PFSK-1 (cell line): ENCODE results near the gene S100A9.

ENCODE experiments used
- FOXP2 ChIP-seq: optimal IDR thresholded peaks from 2 replicates; pipeline ENCODE3; 2011; ENCODE audit warnings: borderline replicate concordance, control low read depth, inconsistent platforms; ENCODE audit not compliant: insufficient read depth; ENCODE audit errors: extremely low read length, extremely low read depth
- POLR2AphosphoS5 ChIP-seq: IDR thresholded peaks from 2 replicates; pipeline ENCODE4 v1.6.1; 2012; ENCODE audit warnings: low read depth, mild to moderate bottlenecking, control low read depth, low read length, moderate library complexity
- SIN3A ChIP-seq: IDR thresholded peaks from 2 replicates; pipeline ENCODE4 v1.6.1; 2012; ENCODE audit warnings: mild to moderate bottlenecking, low read length, moderate library complexity, borderline replicate concordance; ENCODE audit not compliant: insufficient read depth
- TAF1 ChIP-seq: IDR thresholded peaks from 2 replicates; pipeline ENCODE4 v1.6.1; 2012; ENCODE audit warnings: low read length, control low read depth, borderline replicate concordance; ENCODE audit not compliant: insufficient read depth
- TF ChIP-seq, protein P1 (sequence below), 2 experiments: IDR thresholded peaks; 2 replicates each; pipeline versions ENCODE4 v1.6.1 to v1.8.0; 2011 to 2012; ENCODE audit warnings: low read depth in 2 of 2, low read length in 2 of 2, control low read depth in 1 of 2, inconsistent platforms in 1 of 2, mild to moderate bottlenecking in 1 of 2, moderate library complexity in 1 of 2; ENCODE audit not compliant: insufficient read depth in 1 of 2

S100A9 gene

DNA sequence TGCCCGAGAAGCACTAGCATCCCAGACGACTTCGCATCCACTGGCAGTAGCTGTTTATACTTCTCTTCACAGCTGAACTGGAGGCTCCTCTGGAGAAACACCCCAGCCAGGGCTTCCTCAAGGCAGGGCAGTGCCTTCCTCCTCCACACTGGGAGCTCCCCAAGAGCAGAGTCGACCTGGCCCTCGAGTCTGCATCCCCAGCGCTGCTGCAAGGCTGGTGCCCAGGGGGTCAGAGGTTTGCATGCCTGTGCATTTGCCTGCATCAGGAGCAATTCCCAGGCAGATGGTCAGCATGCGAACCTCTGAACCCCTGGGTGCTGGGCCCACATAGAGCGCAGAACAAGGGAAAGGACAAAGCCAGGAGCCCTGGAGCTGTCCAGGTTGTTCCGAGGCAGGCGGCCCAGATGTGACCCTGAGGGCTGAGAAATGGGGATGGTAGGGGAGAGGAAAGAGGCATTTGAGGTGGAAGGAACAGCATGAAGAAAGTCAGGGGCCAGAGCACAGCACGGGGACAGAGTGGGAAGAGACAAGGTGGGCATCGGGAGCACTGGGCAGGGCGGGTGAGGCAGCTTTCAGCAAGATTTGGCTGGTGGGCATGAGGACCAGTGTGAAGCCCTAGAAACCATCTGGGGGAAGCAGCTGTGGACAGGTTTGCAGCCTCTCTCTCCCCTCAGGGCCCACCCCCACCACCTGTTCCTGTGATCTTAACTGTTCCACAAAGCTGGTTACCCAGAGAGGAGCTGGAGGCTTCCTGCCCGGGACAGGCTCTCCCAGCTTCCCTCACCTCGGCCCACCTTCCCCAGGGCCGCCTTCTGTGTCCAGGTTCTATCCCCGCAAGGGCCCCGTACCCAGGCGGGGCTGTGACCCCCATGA is 39.6 kb downstream of the S100A9 start:
- no peak for TF ChIP-seq SIN3A
- no peak for TF ChIP-seq TAF1
- TF ChIP-seq FOXP2 = no peak
- TF ChIP-seq, protein P1, sequence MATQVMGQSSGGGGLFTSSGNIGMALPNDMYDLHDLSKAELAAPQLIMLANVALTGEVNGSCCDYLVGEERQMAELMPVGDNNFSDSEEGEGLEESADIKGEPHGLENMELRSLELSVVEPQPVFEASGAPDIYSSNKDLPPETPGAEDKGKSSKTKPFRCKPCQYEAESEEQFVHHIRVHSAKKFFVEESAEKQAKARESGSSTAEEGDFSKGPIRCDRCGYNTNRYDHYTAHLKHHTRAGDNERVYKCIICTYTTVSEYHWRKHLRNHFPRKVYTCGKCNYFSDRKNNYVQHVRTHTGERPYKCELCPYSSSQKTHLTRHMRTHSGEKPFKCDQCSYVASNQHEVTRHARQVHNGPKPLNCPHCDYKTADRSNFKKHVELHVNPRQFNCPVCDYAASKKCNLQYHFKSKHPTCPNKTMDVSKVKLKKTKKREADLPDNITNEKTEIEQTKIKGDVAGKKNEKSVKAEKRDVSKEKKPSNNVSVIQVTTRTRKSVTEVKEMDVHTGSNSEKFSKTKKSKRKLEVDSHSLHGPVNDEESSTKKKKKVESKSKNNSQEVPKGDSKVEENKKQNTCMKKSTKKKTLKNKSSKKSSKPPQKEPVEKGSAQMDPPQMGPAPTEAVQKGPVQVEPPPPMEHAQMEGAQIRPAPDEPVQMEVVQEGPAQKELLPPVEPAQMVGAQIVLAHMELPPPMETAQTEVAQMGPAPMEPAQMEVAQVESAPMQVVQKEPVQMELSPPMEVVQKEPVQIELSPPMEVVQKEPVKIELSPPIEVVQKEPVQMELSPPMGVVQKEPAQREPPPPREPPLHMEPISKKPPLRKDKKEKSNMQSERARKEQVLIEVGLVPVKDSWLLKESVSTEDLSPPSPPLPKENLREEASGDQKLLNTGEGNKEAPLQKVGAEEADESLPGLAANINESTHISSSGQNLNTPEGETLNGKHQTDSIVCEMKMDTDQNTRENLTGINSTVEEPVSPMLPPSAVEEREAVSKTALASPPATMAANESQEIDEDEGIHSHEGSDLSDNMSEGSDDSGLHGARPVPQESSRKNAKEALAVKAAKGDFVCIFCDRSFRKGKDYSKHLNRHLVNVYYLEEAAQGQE (IDR thresholded peaks at IDR 0.05; ENCODE audit: insufficient read depth in 1 of 2, low read depth in 2 of 2, low read length in 2 of 2) = no peak
- no peak for TF ChIP-seq POLR2AphosphoS5

DNA sequence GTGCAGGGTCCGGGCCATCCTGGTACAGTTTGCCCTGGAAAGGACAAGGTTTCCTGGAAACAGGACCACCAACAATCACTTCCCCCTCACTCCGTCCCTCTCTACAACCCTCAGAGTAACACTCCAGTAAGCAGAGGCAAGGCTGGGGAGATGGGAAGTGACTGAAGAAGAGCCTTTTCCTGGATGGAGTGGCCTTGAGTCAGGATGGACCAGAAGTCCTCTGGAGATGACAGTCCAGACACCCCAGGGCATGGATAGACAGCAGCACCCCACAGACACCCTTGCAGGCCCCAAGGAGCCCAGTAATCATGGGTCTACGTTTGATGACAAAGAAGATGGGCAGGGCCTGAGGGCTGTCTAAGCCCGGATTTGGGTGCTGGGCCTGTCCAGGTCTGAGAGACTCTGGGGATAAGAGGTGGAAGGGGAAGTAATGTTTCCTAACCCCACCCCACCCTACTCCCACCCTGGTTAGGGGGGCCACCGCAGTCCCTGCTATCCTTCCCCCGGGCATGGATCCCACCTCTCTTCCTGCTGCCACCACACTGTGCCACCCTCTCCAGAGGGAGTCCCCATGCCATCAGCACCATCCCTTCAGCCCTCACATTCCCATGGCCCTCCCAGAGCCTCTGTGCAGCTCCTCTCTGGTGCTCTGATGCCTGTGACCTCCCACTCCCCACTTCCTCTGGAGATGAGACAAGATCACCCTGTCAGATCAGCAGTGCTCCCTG is 40.4 kb downstream of the S100A9 start:
- TF ChIP-seq, protein P1 (IDR thresholded peaks at IDR 0.05; ENCODE audit: insufficient read depth in 1 of 2, low read depth in 2 of 2, low read length in 2 of 2) = no peak
- no peak for TF ChIP-seq POLR2AphosphoS5
- no peak for TF ChIP-seq FOXP2
- no peak for TF ChIP-seq TAF1
- no peak for TF ChIP-seq SIN3A

DNA sequence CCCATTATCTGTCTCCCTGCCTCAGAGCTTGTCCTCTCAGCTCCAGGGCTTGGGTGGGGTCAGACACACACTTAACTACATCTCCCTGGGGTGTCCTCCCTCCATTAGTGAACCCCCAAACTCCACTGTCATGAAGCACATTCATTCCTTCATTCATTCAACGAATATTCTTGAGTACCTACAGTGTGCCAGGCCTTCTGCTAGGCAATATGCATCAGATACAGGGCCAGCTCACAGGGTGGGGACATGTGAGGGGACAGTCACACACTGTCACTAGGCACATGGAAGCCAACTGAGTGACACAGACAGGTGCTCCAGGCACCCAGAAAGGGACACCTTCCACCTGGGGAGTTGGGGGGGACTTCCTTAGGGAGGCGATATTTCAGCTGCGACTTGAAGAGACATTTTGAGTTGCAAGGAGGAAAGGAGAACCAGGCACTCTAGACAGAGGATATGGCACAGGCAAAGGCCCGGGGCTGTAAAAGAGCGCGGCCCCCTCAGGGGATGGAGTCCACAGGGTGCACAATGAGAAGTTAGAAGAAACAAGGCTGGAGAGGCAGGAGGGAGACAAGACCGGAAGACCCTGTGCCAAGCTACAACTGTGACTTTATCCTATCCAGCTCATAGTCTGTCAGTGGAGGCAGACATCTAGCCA is 41.9 kb downstream of the S100A9 start:
- TF ChIP-seq, protein P1 (IDR thresholded peaks at IDR 0.05; ENCODE audit: insufficient read depth in 1 of 2, low read depth in 2 of 2, low read length in 2 of 2) = no peak
- TF ChIP-seq TAF1 = no peak
- no peak for TF ChIP-seq SIN3A
- TF ChIP-seq FOXP2 = no peak
- TF ChIP-seq POLR2AphosphoS5 = no peak

DNA sequence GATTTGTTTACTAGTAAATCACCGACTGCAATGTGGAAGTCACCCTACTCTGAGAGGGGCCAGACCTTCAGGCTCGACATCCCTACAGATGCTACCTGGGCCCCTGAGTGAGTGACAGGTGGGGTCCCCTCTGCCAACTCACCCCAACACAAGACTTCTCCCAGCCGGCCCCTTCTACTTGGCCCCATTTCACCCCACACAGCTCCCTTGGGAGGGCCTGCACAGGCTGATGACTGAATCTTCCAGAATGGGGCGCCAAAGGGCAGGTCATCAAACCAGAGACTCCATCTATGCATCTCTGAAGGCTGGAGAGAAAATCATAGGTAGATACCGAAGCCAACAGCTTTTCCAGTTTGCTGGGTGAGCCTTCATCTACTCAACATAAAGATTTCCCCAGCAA is 42.6 kb downstream of the S100A9 start:
- no peak for TF ChIP-seq TAF1
- no peak for TF ChIP-seq SIN3A

DNA sequence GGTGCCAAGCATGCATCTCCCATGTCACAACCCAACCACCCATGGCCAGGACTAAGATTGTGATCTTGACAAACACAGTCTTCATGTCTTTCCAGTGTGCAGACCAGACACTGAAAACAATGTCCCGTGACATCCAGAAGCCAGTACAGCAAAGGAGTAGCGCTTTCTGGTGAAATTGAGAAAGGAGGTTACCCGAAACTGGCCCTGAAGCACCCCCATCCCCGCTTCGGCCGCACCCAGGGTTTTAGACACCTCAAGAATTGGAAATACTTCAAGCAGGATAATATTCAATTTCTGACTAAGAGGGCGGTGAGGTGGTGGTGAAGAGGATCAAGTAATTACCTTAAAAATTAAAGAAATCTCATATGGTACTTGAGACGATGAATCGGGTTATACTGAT is 43.8 kb downstream of the S100A9 start:
- no peak for TF ChIP-seq POLR2AphosphoS5
- TF ChIP-seq FOXP2 = no peak
- no peak for TF ChIP-seq SIN3A

DNA sequence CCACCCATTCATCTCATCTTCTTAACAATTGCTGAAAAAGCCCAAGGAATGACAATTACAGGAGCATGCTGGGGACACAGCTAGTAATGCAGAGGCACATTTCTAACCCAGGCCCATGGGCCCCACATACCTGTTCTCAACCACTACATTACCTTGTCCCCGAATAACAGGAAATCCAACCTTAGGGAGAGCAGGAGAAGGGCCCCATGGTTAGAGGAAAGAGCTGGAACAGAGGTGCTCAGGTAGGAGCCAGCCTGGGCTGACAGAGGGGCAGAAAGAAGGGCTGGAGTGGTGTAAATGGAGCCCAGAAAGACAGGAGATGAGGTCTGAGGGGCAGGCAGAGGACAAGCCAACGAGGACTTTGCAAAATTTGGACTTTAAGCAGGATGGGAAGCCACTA is 44.6 kb downstream of the S100A9 start:
- TF ChIP-seq, protein P1 (IDR thresholded peaks at IDR 0.05; ENCODE audit: insufficient read depth in 1 of 2, low read depth in 2 of 2, low read length in 2 of 2) = no peak
- TF ChIP-seq FOXP2 (no peak), SIN3A (no peak), TAF1 (no peak), POLR2AphosphoS5 (no peak)
